ENCODE data around the gene TRAPPC11. TPM values are rescaled to one million over a fixed set of nuclear protein-coding genes. Genes with fewer than 3 reads are reported as not detected.

TRAPPC11 gene
- total and polyA plus RNA-seq, 2 experiments from 2014 or later = 15.0 to 42.7 TPM

DNA sequence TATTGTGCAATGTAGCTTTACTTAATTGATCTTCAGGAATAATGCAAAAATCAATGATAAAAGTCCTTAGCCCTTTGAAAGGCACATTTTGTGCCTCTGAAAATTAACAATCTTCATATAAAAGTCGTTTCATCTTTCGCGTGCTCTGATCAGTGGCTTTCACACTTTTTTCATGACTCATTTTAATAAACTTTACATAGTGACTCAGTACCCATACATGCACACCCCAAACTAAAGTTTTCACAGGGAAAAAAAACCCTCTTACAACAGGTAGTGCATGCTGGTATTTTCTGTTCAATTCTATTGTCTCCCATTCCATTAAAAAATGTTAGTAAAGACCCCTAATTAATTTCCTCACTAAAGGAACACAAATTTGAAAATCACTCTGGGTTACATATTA is 21.6 kb upstream of the TRAPPC11 start (continued):
- TF ChIP-seq, protein P1, sequence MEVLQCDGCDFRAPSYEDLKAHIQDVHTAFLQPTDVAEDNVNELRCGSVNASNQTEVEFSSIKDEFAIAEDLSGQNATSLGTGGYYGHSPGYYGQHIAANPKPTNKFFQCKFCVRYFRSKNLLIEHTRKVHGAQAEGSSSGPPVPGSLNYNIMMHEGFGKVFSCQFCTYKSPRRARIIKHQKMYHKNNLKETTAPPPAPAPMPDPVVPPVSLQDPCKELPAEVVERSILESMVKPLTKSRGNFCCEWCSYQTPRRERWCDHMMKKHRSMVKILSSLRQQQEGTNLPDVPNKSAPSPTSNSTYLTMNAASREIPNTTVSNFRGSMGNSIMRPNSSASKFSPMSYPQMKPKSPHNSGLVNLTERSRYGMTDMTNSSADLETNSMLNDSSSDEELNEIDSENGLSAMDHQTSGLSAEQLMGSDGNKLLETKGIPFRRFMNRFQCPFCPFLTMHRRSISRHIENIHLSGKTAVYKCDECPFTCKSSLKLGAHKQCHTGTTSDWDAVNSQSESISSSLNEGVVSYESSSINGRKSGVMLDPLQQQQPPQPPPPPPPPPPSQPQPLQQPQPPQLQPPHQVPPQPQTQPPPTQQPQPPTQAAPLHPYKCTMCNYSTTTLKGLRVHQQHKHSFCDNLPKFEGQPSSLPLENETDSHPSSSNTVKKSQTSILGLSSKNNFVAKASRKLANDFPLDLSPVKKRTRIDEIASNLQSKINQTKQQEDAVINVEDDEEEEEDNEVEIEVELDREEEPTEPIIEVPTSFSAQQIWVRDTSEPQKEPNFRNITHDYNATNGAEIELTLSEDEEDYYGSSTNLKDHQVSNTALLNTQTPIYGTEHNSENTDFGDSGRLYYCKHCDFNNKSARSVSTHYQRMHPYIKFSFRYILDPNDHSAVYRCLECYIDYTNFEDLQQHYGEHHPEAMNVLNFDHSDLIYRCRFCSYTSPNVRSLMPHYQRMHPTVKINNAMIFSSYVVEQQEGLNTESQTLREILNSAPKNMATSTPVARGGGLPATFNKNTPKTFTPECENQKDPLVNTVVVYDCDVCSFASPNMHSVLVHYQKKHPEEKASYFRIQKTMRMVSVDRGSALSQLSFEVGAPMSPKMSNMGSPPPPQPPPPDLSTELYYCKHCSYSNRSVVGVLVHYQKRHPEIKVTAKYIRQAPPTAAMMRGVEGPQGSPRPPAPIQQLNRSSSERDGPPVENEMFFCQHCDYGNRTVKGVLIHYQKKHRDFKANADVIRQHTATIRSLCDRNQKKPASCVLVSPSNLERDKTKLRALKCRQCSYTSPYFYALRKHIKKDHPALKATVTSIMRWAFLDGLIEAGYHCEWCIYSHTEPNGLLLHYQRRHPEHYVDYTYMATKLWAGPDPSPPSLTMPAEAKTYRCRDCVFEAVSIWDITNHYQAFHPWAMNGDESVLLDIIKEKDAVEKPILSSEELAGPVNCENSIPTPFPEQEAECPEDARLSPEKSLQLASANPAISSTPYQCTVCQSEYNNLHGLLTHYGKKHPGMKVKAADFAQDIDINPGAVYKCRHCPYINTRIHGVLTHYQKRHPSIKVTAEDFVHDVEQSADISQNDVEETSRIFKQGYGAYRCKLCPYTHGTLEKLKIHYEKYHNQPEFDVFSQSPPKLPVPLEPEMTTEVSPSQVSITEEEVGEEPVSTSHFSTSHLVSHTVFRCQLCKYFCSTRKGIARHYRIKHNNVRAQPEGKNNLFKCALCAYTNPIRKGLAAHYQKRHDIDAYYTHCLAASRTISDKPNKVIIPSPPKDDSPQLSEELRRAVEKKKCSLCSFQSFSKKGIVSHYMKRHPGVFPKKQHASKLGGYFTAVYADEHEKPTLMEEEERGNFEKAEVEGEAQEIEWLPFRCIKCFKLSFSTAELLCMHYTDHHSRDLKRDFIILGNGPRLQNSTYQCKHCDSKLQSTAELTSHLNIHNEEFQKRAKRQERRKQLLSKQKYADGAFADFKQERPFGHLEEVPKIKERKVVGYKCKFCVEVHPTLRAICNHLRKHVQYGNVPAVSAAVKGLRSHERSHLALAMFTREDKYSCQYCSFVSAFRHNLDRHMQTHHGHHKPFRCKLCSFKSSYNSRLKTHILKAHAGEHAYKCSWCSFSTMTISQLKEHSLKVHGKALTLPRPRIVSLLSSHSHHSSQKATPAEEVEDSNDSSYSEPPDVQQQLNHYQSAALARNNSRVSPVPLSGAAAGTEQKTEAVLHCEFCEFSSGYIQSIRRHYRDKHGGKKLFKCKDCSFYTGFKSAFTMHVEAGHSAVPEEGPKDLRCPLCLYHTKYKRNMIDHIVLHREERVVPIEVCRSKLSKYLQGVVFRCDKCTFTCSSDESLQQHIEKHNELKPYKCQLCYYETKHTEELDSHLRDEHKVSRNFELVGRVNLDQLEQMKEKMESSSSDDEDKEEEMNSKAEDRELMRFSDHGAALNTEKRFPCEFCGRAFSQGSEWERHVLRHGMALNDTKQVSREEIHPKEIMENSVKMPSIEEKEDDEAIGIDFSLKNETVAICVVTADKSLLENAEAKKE (CRISPR knock-in tag; IDR thresholded peaks at IDR 0.05) = no peak
- TF ChIP-seq EZH2 (IDR thresholded peaks at IDR 0.05; ENCODE audit: low read depth, unreplicated experiment) (no peak), JUNB (IDR thresholded peaks at IDR 0.05; ENCODE audit: unreplicated experiment) (no peak), ZNF114 (CRISPR knock-in tag; IDR thresholded peaks at IDR 0.05) (no peak), ETS1 (IDR thresholded peaks at IDR 0.05) (no peak), CREB1 (CRISPR knock-in tag; IDR thresholded peaks at IDR 0.05; ENCODE audit: low read depth) (no peak), EZH2phosphoT487 (IDR thresholded peaks at IDR 0.05; ENCODE audit: unreplicated experiment) (no peak)
- TF ChIP-seq, protein P2, sequence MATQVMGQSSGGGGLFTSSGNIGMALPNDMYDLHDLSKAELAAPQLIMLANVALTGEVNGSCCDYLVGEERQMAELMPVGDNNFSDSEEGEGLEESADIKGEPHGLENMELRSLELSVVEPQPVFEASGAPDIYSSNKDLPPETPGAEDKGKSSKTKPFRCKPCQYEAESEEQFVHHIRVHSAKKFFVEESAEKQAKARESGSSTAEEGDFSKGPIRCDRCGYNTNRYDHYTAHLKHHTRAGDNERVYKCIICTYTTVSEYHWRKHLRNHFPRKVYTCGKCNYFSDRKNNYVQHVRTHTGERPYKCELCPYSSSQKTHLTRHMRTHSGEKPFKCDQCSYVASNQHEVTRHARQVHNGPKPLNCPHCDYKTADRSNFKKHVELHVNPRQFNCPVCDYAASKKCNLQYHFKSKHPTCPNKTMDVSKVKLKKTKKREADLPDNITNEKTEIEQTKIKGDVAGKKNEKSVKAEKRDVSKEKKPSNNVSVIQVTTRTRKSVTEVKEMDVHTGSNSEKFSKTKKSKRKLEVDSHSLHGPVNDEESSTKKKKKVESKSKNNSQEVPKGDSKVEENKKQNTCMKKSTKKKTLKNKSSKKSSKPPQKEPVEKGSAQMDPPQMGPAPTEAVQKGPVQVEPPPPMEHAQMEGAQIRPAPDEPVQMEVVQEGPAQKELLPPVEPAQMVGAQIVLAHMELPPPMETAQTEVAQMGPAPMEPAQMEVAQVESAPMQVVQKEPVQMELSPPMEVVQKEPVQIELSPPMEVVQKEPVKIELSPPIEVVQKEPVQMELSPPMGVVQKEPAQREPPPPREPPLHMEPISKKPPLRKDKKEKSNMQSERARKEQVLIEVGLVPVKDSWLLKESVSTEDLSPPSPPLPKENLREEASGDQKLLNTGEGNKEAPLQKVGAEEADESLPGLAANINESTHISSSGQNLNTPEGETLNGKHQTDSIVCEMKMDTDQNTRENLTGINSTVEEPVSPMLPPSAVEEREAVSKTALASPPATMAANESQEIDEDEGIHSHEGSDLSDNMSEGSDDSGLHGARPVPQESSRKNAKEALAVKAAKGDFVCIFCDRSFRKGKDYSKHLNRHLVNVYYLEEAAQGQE (IDR thresholded peaks at IDR 0.05; ENCODE audit: unreplicated experiment) = no peak

Data from GM23338 (cell line).